K562 (cell line): ENCODE measurements around the gene TTC28. TPM values are rescaled to one million over a fixed set of nuclear protein-coding genes. Genes with fewer than 3 reads are reported as not detected.

ENCODE experiments used
- CBX5 ChIP-seq: IDR thresholded peaks from 2 replicates; pipeline ENCODE4 v1.6.1; 2014; ENCODE audit warnings: low read depth, borderline replicate concordance
- E2F4 ChIP-seq: sonication (generic); formaldehyde crosslinking; IDR thresholded peaks from 2 replicates; pipeline ENCODE4 v1.8.0; 2022; ENCODE audit warnings: mild to moderate bottlenecking, low read depth, missing genetic modification reagents
- FOXJ2 ChIP-seq: fragments of 200-800 bp; sonication (Bioruptor generic); IDR thresholded peaks from 2 replicates; pipeline ENCODE4 v1.6.1; 2016; ENCODE audit warnings: missing genetic modification characterization, missing compliant biosample characterization
- FOXO4 ChIP-seq: fragments of 450-650 bp; formaldehyde crosslinking; IDR thresholded peaks from 2 replicates; pipeline ENCODE4 v1.4.0; 2020; ENCODE audit warnings: mild to moderate bottlenecking, moderate library complexity
- GABPA ChIP-seq: fragments of 200-800 bp; sonication (Bioruptor generic); conservative IDR thresholded peaks from 2 replicates; pipeline ENCODE4 v1.6.1; 2016; ENCODE audit warnings: low read depth, missing genetic modification characterization, missing compliant biosample characterization
- KAT8 ChIP-seq: fragments of 450-650 bp; IDR thresholded peaks from 2 replicates; pipeline ENCODE4 v1.6.1; 2016; ENCODE audit warnings: low read depth, mild to moderate bottlenecking
- MAX ChIP-seq: sonication (generic); formaldehyde crosslinking; IDR thresholded peaks from 2 replicates; pipeline ENCODE4 v1.9.0; 2022; ENCODE audit warnings: mild to moderate bottlenecking, missing genetic modification reagents
- MAZ ChIP-seq, 2 experiments: fragments of 450-650 bp in 1 of 2; sonication (generic) in 1 of 2; formaldehyde crosslinking; IDR thresholded peaks in 1 of 2; conservative IDR thresholded peaks in 1 of 2; 2 replicates each; pipeline versions ENCODE4 v1.4.0 to v1.5.0; 2020; ENCODE audit warnings: mild to moderate bottlenecking in 1 of 2, missing genetic modification reagents in 1 of 2
- PHB ChIP-seq: fragments of 250-450 bp; sonication (Bioruptor Pico); IDR thresholded peaks from 2 replicates; pipeline ENCODE4 v1.5.0; 2021
- POLR2A ChIP-seq: fragments of 450-650 bp; conservative IDR thresholded peaks from 2 replicates; pipeline ENCODE4 v1.6.1; 2016
- PRDM10 ChIP-seq: fragments of 450-650 bp; IDR thresholded peaks from 2 replicates; pipeline ENCODE4 v1.6.1; 2018; ENCODE audit not compliant: partially characterized antibody
- RFX5 ChIP-seq: IDR thresholded peaks from 2 replicates; pipeline ENCODE4 v1.6.1; 2011; ENCODE audit warnings: low read depth, mild to moderate bottlenecking, improper control_type of control experiment, low read length
- SAP30 ChIP-seq: fragments of 200-600 bp; sonication (generic); IDR thresholded peaks from 2 replicates; pipeline ENCODE4 v1.6.1; 2012; ENCODE audit warnings: borderline replicate concordance, low read depth, mild to moderate bottlenecking, moderate library complexity, low read length, control low read depth, inconsistent platforms; ENCODE audit not compliant: insufficient read depth, poor library complexity, severe bottlenecking
- SMARCC2 ChIP-seq: fragments of 450-650 bp; IDR thresholded peaks from 2 replicates; pipeline ENCODE4 v1.6.1; 2017; ENCODE audit warnings: antibody characterized with exemption, moderate library complexity, mild to moderate bottlenecking, low read depth
- TSC22D4 ChIP-seq: fragments of 450-650 bp; IDR thresholded peaks from 2 replicates; pipeline ENCODE4 v1.6.1; 2016; ENCODE audit warnings: missing genetic modification characterization, missing biosample characterization, control low read depth
- YBX1 ChIP-seq: fragments of 450-650 bp; IDR thresholded peaks from 2 replicates; pipeline ENCODE4 v1.7.1; 2016; ENCODE audit warnings: mild to moderate bottlenecking
- ZBTB49 ChIP-seq: sonication (generic); formaldehyde crosslinking; IDR thresholded peaks from 2 replicates; pipeline ENCODE4 v1.8.0; 2022; ENCODE audit warnings: missing genetic modification reagents, mild to moderate bottlenecking, borderline replicate concordance
- ZNF217 ChIP-seq: sonication (generic); formaldehyde crosslinking; IDR thresholded peaks from 2 replicates; pipeline ENCODE4 v1.8.0; 2022; ENCODE audit warnings: mild to moderate bottlenecking, missing genetic modification reagents
- ZNF23 ChIP-seq: fragments of 250-450 bp; sonication (Bioruptor Pico); IDR thresholded peaks from 2 replicates; pipeline ENCODE4 v1.4.0; 2020; ENCODE audit warnings: mild to moderate bottlenecking
- ZNF444 ChIP-seq: fragments of 250-450 bp; sonication (Bioruptor Pico); IDR thresholded peaks from 2 replicates; pipeline ENCODE4 v1.4.0; 2020; ENCODE audit warnings: mild to moderate bottlenecking, moderate library complexity
- ZNF561 ChIP-seq: fragments of 450-650 bp; formaldehyde crosslinking; conservative IDR thresholded peaks from 2 replicates; pipeline ENCODE4 v1.4.0; 2020; ENCODE audit warnings: mild to moderate bottlenecking, moderate library complexity
- ZNF696 ChIP-seq: fragments of 250-450 bp; sonication (Bioruptor Pico); conservative IDR thresholded peaks from 2 replicates; pipeline ENCODE4 v1.4.0; 2020; ENCODE audit warnings: mild to moderate bottlenecking, moderate library complexity
- polyA plus RNA-seq, 8 experiments: library from polyadenylated mRNA; depleted of rRNA in 4 of 8; stranded (reverse) in 5 of 8; unstranded in 3 of 8; fragments of >200 nt; fragmentation: Nextera tagmentation in 2 of 8; fragmentation: Illumina TruSeq in 1 of 8; extraction: Ambion mirVana in 2 of 8; extraction: Trizol in 1 of 8; gene quantifications; 2 replicates each; pipeline versions ENCODE4 v1.2.1 to v1.2.3, GENCODE V29; 2011 to 2014; ENCODE audit warnings: inconsistent platforms in 1 of 8, missing spikeins in 1 of 8
- total RNA-seq, 7 experiments: library from RNA; depleted of rRNA in 6 of 7; stranded (reverse); fragments of >200 nt in 6 of 7; fragmentation: Illumina TruSeq in 2 of 7; extraction: Trizol in 2 of 7; gene quantifications; 2 replicates each; pipeline versions ENCODE4 v1.2.1 to v1.2.3, GENCODE V29; 2011 to 2021; ENCODE audit warnings: low replicate concordance in 1 of 7

Gene TTC28
- total and polyA plus RNA-seq, 9 of the 15 experiments (the other 6 are each of a cell fraction or from before 2014, with no cell fraction given): 0.22 to 10.7 (median 3.1) TPM

- TF ChIP-seq PRDM10: no peak
- TF ChIP-seq ZNF217: no peak
- no peak for TF ChIP-seq POLR2A
- TF ChIP-seq SAP30: no peak
- no peak for TF ChIP-seq YBX1
- TF ChIP-seq SMARCC2: no peak
- TF ChIP-seq MAZ (CRISPR knock-in tag; conservative IDR thresholded peaks at IDR 0.05 in 1 of 2, IDR thresholded peaks at IDR 0.05 in 1 of 2): no peak
- TF ChIP-seq ZNF23 (CRISPR knock-in tag): no peak
- TF ChIP-seq KAT8: no peak
- no peak for TF ChIP-seq GABPA (tag)
- TF ChIP-seq FOXO4 (CRISPR knock-in tag): no peak
- TF ChIP-seq PHB: no peak
- no peak for TF ChIP-seq MAX
- TF ChIP-seq CBX5: no peak
- TF ChIP-seq ZNF561 (CRISPR knock-in tag): no peak
- no peak for TF ChIP-seq FOXJ2 (tag)
- TF ChIP-seq E2F4: no peak
- no peak for TF ChIP-seq ZNF444 (CRISPR knock-in tag)
- no peak for TF ChIP-seq ZNF696 (CRISPR knock-in tag)
- no peak for TF ChIP-seq TSC22D4 (tag)
- TF ChIP-seq RFX5: no peak
- no peak for TF ChIP-seq ZBTB49 (CRISPR knock-in tag)
Measured at GRCh38 chr22:28544431-28544868, 135.2 kb downstream of the TTC28 start (continued).
